RWPE2 (cell line): ENCODE data around the gene CHRM4.

Experiments used
- ATAC-seq: fragments of 200-7000 bp; cut with Tn5 transposase; 3 replicates; pipeline ENCODE4 v1.9.1; 2021; ENCODE audit warnings: low read depth
- DNase-seq: peaks from one replicate; pipeline ENCODE4 v3.0.0-alpha.2; 2020; ENCODE audit warnings: low spot score
- H3K27ac ChIP-seq: fragments of 450-650 bp; 2 replicates; pipeline ENCODE4 v1.5.1; 2017; ENCODE audit warnings: mild to moderate bottlenecking; ENCODE audit not compliant: poor library complexity, severe bottlenecking
- H3K27me3 ChIP-seq: fragments of 250-450 bp; sonication (Bioruptor Pico); 2 replicates; pipeline ENCODE4 v1.5.1; 2021; ENCODE audit warnings: mild to moderate bottlenecking, moderate library complexity; ENCODE audit not compliant: insufficient read depth, poor library complexity, severe bottlenecking
- H3K36me3 ChIP-seq: fragments of 250-450 bp; sonication (Bioruptor Pico); 2 replicates; pipeline ENCODE4 v1.5.1; 2020; ENCODE audit warnings: low read depth, mild to moderate bottlenecking, moderate library complexity
- H3K4me1 ChIP-seq: fragments of 250-450 bp; sonication (Bioruptor Pico); 2 replicates; pipeline ENCODE4 v1.5.1; 2021; ENCODE audit warnings: mild to moderate bottlenecking, moderate library complexity; ENCODE audit not compliant: insufficient read depth, poor library complexity, severe bottlenecking
- H3K4me3 ChIP-seq: fragments of 250-450 bp; sonication (Bioruptor Pico); 2 replicates; pipeline ENCODE4 v1.5.1; 2021; ENCODE audit warnings: mild to moderate bottlenecking, moderate library complexity; ENCODE audit not compliant: severe bottlenecking
- H3K9me3 ChIP-seq: fragments of 250-450 bp; sonication (Bioruptor Pico); 2 replicates; pipeline ENCODE4 v1.5.1; 2021; ENCODE audit warnings: mild to moderate bottlenecking, moderate library complexity; ENCODE audit not compliant: severe bottlenecking
- CTCF ChIP-seq: fragments of 450-650 bp; IDR thresholded peaks from one replicate; pipeline ENCODE4 v1.5.1; 2017; ENCODE audit warnings: mild to moderate bottlenecking, moderate library complexity; ENCODE audit not compliant: poor library complexity, severe bottlenecking

The CHRM4 gene

GRCh38 chr11:46391578-46392420 is at the start of gene CHRM4:
CHRM4 (minus strand) TSS chr11:46391776; CDS start chr11:46386557, 5,219 bp downstream.
- TF ChIP-seq CTCF: peak; percentile 75
- H3K9me3 ChIP-seq: no peaks in the 10 kb centered on the region
- H3K27ac ChIP-seq: no peak within 1 kb of the TSS
- H3K4me1 ChIP-seq: no peaks in the 10 kb centered on the region
- peak within 1 kb of the TSS; percentile 40 for H3K4me3 ChIP-seq
- H3K27me3 ChIP-seq: peaks cover 35% of the 10 kb centered on the region
- ATAC-seq (peak; percentile 2; the same call in 1 of the 3 replicates), DNase-seq (no peak)
- H3K36me3 ChIP-seq: no peaks in the 10 kb centered on the region

GRCh38 chr11:46438211-46438610 is 46.6 kb upstream of the CHRM4 start:
- TF ChIP-seq CTCF: no peak
- DNase-seq: no peak
- no peak for ATAC-seq
- Histone ChIP-seq H3K9me3 (no peaks in the 10 kb centered on the region), H3K36me3 (peaks cover 28% of the 10 kb centered on the region), H3K27me3 (no peaks in the 10 kb centered on the region), H3K27ac (no peak overlapping the region), H3K4me3 (no peak overlapping the region), H3K4me1 (no peaks in the 10 kb centered on the region)

- DNase-seq (no peak), ATAC-seq (no peak)
- no peak for TF ChIP-seq CTCF
- Histone ChIP-seq H3K4me3 (no peak overlapping the region), H3K9me3 (no peaks in the 10 kb centered on the region), H3K36me3 (peaks cover 30% of the 10 kb centered on the region), H3K27ac (no peak overlapping the region), H3K27me3 (no peaks in the 10 kb centered on the region), H3K4me1 (no peaks in the 10 kb centered on the region)
Observed at GRCh38 chr11:46437122-46437689, 45.6 kb upstream of the CHRM4 start.

- H3K27ac ChIP-seq: no peak overlapping the region
- TF ChIP-seq CTCF: no peak
- peaks cover 30% of the 10 kb centered on the region for H3K36me3 ChIP-seq
- H3K4me3 ChIP-seq: no peak overlapping the region
- DNase-seq (no peak), ATAC-seq (no peak)
- H3K9me3 ChIP-seq: no peaks in the 10 kb centered on the region
- no peaks in the 10 kb centered on the region for H3K27me3 ChIP-seq
- no peaks in the 10 kb centered on the region for H3K4me1 ChIP-seq
Observed at GRCh38 chr11:46436113-46436512, 44.5 kb upstream of the CHRM4 start.

GRCh38 chr11:46435679-46436078 is 44.1 kb upstream of the CHRM4 start:
- H3K27ac ChIP-seq: no peak overlapping the region
- ATAC-seq: no peak
- H3K36me3 ChIP-seq: peaks cover 28% of the 10 kb centered on the region
- H3K4me1 ChIP-seq: no peaks in the 10 kb centered on the region
- DNase-seq: no peak
- H3K4me3 ChIP-seq: no peak overlapping the region
- no peaks in the 10 kb centered on the region for H3K27me3 ChIP-seq
- no peak for TF ChIP-seq CTCF
- H3K9me3 ChIP-seq: no peaks in the 10 kb centered on the region
